ENCODE results near the gene CORO6.
"Not testable (repeated sequence)": the region's sequence is repeated elsewhere in the genome, so short reads cannot be mapped to it uniquely, and the experiment has no call there.

The CORO6 gene

GRCh38 chr17:29622337-29623282, at the start of gene CORO6:
Gene CORO6, minus strand, starts transcription at chr17:29622912. Its CDS starts 1,491 bp downstream, at chr17:29621421.
- no peak for DNase-seq (ENCODE audit: low read depth)

DNA sequence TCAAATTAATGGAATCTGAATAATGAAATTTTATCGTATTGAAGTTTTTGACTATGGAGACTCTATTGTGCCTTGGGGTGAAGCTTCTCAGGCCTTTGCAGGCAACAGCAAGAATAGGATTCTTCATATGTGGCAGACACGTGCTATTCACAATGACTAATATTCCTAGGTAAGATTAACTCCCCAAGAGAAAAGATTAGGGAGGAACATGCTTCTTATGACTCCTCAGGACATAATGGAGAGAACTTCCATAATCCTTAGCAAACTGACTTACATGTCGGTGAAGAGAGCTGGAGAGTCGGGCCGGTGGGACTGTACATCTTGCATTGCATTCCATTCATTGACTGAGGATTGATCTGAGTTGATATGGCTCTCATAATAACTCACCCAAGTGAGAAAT, 48.9 kb upstream of the CORO6 start:
- no peak for DNase-seq (ENCODE audit: low read depth)

DNA sequence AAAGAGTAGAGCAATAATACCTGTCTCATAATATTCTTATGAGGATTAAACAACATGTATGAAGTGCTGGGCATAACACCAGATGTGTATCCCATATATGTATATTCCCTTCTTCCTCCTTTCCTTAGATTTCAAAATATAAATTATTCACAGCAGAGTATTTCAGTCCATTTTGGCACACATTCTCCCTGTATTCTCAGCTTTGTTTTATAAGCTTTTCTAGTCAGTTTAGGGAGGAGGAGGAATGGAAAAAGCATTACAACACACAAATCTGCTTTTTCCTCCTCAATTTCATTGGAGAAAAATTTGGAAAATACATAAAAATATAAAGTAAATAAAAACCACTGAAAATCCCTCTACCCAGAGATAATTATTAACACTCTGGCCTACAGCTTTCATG, 46.6 kb upstream of the CORO6 start:
- DNase-seq (ENCODE audit: low read depth): no peak

- no peak for DNase-seq (ENCODE audit: low read depth)
Measured at GRCh38 chr17:29667969-29668368, 45.3 kb upstream of the CORO6 start.

- DNase-seq (ENCODE audit: low read depth): no peak
Measured at GRCh38 chr17:29665481-29665810, 42.7 kb upstream of the CORO6 start.

DNA sequence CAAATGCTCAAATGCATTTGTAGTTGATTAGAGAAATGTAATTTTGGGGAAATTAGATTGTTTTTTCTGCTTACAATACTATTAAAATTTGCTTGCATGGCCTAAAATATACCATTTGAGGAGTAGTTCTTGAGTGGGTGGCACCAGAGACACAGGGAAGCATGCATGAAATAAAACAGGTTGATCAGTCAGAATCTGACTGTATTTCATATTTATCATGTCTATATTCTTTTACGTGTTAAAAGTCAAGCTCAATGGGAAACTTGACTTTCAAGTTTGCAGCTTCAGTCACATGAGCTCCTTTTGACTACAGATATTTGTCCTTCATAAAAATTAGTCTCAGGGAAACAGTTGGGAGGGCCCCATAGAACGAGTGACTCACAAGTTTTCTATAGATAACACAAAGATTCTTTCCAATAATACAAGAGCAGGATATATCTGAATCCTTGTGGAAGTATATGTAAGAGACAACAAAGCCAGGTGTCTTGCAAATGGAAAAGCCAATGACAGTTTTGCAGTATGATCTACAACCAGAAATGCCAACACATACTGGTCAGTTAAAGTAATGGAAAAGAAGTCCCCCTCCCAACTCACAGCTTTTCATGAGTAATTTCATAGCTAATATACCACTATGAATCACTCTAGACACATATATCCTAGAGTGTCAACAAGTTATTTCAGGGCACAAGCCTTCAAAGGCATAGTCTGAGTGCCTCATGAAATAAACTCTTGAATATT, 42.2 kb upstream of the CORO6 start:
- no peak for DNase-seq (ENCODE audit: low read depth)

DNA sequence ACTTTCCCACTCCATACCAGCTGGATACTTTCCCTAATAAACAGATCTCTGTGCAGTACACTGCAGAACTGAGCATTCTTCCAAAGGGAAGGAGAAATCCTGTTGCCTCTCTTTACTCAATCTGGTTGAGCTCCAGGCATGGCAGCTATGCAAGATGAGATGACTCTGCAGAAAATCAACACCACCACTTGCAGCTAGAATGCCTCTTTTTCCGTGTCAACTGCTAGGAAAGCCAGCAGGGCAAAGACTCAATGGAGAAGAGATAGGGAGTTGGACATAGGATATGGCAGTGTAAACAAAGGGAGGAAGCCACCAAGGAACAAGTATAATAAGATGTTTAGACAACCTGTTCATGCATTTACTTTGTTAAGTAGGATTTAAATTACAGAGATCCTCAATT, 40.4 kb upstream of the CORO6 start:
- DNase-seq (ENCODE audit: low read depth): no peak

GRCh38 chr17:29661213-29661612, 38.5 kb upstream of the CORO6 start:
- DNase-seq (ENCODE audit: low read depth): no peak

DNA sequence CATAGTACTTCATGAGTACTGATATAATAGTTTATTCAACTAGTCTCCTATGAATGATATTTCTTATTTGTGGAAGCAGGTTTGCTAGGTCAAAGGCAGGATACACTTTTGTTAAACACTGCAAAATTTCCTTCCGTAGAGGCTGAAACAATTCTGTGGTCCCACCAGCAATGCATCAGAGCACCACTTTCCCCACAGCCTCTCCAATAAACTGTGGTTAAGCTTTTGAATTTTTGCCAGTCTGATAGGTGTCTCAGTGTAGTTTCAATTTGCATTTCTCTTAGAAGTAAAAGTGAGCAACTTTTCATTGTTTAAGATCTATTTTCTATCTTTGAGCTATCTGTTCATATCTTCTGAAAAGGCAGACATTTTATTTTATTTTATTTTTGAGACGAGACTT, 36.4 kb upstream of the CORO6 start:
- no peak for DNase-seq (ENCODE audit: low read depth)

GRCh38 chr17:29655323-29655722, 32.6 kb upstream of the CORO6 start:
- no peak for DNase-seq (ENCODE audit: low read depth)

GRCh38 chr17:29653995-29654714, 31.4 kb upstream of the CORO6 start:
- no peak for DNase-seq (ENCODE audit: low read depth)

GRCh38 chr17:29652976-29653375, 30.3 kb upstream of the CORO6 start:
- no peak for DNase-seq (ENCODE audit: low read depth)

DNA sequence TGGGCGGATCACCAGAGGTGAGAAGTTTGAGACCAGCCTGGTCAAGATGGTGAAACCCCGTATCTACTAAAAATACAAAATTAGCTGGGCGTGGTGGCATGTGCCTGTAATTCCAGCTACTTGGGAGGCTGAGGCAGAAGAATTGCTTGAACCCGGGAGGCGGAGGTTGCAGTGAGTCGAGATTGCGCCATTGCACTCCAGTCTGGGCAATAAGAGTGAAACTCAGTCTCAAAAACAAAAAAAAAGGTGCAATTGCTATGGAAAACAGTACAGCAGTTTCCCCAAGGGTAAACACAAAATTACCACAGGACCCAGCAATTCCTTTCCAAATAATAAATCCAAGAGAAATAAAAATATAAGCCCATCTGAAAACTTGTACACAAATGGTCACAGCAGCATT, 29.2 kb upstream of the CORO6 start:
- not testable (repeated sequence) for DNase-seq (ENCODE audit: low read depth)

DNA sequence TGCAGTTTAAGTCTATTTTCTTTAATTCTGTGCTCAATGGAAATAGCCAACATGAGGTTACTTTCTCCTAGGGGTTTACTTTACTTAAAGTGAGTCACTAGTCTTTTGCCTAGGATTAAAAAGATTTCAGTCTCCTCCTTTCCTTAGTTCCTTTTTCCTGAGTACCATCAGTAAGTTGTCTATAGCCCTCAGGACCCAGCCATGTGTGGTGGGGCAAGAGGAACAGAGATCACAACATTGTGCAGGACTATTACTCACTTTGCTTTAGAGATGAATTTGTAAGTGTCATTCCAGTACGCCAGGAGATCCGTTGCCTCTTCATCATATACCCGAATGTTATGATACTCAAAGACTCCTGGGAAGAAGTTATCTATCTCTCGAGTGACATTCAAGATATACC, 27.7 kb upstream of the CORO6 start:
- no peak for DNase-seq (ENCODE audit: low read depth)

DNA sequence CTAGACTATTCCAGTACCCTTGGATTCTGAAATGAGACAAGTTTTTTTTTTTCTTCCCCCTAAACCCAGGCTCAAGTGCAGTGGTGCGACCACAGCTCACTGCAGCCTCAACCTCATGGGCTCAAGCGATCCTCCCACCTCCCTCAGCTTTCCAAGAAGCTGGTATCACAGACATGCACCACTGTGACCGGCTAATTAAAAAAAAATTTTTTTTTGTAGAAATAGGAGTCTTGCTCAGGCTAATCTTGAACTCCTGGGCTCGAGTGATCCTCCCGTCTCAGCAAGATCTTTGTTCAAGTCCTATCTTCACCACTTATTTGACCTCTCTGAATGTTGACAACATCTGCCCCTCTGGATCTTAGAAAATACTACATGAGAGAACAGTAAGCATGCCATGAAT, 26.6 kb upstream of the CORO6 start:
- no peak for DNase-seq (ENCODE audit: low read depth)

GRCh38 chr17:29648005-29648404, 25.3 kb upstream of the CORO6 start:
- no peak for DNase-seq (ENCODE audit: low read depth)

DNA sequence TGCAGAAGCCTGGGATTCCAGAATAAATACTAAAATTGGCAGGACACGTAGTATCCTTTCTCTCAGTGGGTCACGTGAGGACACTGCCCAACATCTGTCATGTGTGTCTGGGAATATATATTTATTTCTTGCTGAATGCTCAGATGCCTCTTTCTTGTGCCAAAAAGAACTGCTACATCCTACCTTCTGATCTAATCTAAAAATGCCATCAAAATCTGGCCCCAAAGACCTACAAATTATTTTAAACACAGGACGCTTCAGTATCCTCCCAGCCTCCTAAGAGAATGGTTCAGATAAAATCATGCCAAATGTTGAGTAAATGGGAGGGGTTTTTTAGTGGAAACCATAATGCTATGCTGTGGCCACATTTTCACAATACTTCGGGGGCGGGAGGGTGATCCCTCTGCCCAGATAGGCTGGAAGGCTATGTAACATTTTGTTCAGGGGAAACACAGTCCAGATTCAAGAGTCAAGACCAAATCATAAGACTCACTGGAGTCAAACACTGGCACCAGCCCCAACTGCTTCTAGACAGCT, 22.9 kb upstream of the CORO6 start:
- DNase-seq (ENCODE audit: low read depth): no peak

DNA sequence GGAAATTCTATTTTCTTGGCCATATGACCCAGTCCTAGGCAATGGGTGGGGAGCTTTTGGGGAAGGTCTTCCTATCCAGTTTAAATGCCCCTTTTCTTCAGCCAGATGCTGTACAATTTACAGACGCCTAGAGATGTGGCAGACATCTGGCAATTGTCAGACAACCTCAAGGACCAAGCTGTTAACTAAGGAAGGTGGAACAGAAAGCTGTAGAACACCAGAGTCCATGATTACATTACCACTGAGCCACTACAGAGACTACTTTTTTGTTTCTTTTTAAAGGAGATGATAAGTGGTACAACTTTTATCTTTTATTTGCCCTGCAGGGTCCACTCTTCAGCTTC, 21.1 kb upstream of the CORO6 start:
- no peak for DNase-seq (ENCODE audit: low read depth)

DNA sequence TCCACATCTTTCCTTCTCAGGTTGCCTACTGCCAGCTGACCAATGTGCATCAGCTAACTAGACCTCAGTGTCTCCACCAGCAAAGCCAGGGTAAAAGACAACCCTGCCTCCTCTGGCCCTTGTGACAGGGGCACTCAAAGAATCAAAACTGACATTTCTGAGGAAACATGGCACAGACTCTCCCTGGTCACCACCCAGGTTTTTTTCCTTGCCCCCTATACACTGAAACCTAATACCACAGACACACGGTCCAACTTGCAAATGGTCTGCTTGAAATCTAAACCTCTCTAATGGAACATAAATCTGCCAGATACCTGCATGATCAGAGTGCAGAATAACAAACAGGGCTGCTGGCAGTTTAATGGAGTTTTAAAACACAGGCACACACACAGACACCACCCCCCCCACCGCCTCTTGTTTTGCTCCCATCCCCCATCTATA, 19.5 kb upstream of the CORO6 start:
- no peak for DNase-seq (ENCODE audit: low read depth)

DNA sequence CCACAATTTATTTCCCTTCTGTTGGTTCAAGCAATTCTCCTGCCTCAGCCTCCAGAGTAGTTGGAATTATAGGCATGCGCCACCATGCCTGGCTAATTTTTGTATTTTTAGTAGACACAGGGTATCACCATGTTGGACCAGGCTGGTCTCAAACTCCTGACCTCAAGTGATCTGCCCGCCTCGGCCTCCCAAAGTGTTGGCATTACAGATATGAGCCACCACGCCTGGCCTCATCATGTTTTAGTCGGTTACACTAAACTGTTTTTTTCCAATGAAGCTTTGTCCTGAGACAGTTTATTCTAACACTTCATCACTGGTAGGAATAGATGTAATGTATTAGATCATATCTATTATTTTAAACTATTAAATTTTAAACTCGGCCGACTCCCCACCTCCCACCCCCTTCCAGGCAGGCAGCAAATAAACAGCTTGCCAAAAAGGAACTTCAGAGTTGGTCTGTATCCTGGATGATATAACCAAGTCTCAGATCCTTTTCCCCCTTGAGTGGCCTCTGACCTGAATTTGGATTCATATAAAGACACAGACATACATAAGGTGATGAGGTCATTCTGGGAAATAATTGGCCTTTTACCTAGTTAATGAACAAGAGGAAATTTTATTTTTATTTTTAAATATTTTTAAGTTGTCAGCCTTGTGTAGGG, 18.4 kb upstream of the CORO6 start:
- no peak for DNase-seq (ENCODE audit: low read depth)

DNA sequence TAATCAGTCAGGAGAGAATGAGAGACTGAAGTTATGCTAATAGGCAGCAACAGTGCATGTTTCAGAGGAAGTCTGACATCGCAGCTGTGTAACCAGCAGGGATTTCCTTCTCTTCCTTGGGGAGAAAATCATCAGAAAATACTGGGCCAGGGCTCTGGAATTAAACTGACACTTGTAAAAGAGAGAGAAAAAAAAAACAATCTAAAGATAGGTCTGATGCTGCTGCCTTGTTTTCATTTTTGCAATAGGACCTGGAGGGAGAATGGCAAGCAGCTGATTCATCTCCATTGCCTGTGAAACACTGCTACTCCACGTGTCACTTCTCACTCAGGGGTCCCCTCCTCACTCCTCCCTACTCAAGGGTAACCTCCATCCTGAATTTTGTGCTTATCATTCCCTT, 17.7 kb upstream of the CORO6 start:
- no peak for DNase-seq (ENCODE audit: low read depth)

- no peak for DNase-seq (ENCODE audit: low read depth)
Measured at GRCh38 chr17:29633886-29634285, 11.2 kb upstream of the CORO6 start.

Measured in HS-27A (cell line).